Vagina (tissue), 2 donors: Measurements from ENCODE around the gene ALKBH3. TPM values are rescaled to one million over a fixed set of nuclear protein-coding genes. Genes with fewer than 3 reads are reported as not detected.

Source experiments
- DNase-seq, 2 donors: peaks; one replicate each; pipeline ENCODE4 v3.0.0-alpha.2; 2017; ENCODE audit errors: extremely low spot score in 2 of 2
- H3K27ac ChIP-seq: fragments of 200-600 bp; sonication (generic); one replicate; pipeline ENCODE4 v1.5.1; 2019
- H3K27me3 ChIP-seq: fragments of 200-600 bp; sonication (generic); one replicate; pipeline ENCODE4 v1.5.1; 2019
- H3K36me3 ChIP-seq, 2 donors: fragments of 200-600 bp; sonication (generic); one replicate each; pipeline ENCODE4 v1.5.1; 2017 to 2019
- H3K4me1 ChIP-seq: fragments of 200-600 bp; sonication (generic); one replicate; pipeline ENCODE4 v1.5.1; 2019
- H3K4me3 ChIP-seq, 2 donors: fragments of 200-600 bp; sonication (generic); 1 replicate in 1 of 2; 2 replicates in 1 of 2; pipeline ENCODE4 v1.5.1; 2016 to 2019
- H3K9me3 ChIP-seq: fragments of 200-600 bp; sonication (generic); one replicate; pipeline ENCODE4 v1.5.1; 2019
- POLR2A ChIP-seq, 2 donors: fragments of 450-650 bp; IDR thresholded peaks; one replicate each; pipeline ENCODE4 v1.6.1; 2017; ENCODE audit warnings: antibody characterized with exemption in 2 of 2, mild to moderate bottlenecking in 2 of 2, moderate library complexity in 2 of 2
- POLR2AphosphoS5 ChIP-seq, 2 donors: sonication (generic); formaldehyde crosslinking; IDR thresholded peaks; one replicate each; pipeline ENCODE4 v1.9.0; 2017; ENCODE audit warnings: antibody characterized with exemption in 2 of 2, mild to moderate bottlenecking in 2 of 2, low read depth in 1 of 2; ENCODE audit not compliant: insufficient read depth in 1 of 2
- intact Hi-C: fragments of 100-400 bp; cut with DNase I; formaldehyde crosslinking; loops from one replicate; pipeline ENCODE4 v1.15.1; 2023
- total RNA-seq: library from RNA; depleted of rRNA; stranded (reverse); fragments of >200 nt; gene quantifications from one replicate; pipeline ENCODE4 v1.2.3, GENCODE V29; 2016
- TF ChIP-seq, protein P1 (sequence below), 3 experiments: fragments of 450-650 bp in 2 of 3; fragments of 200-600 bp in 1 of 3; sonication (generic) in 1 of 3; IDR thresholded peaks; one replicate each; pipeline ENCODE4 v1.5.1; 2017 to 2019; ENCODE audit warnings: antibody characterized with exemption in 3 of 3, mild to moderate bottlenecking in 2 of 3, moderate library complexity in 2 of 3

ALKBH3 gene
- total RNA-seq, 1 donor from 2014 or later = 33.4 TPM

- peak in 1 of 2 donors; percentile 25 for DNase-seq
- Histone ChIP-seq H3K36me3 (no peaks in the 10 kb centered on the region), H3K4me3 (no peak overlapping the region), H3K27ac (no peak overlapping the region), H3K27me3 (no peaks in the 10 kb centered on the region), H3K9me3 (no peaks in the 10 kb centered on the region), H3K4me1 (peaks cover 8% of the 10 kb centered on the region)
- TF ChIP-seq POLR2A (IDR thresholded peaks at IDR 0.05) (no peak), POLR2AphosphoS5 (IDR thresholded peaks at IDR 0.05; ENCODE audit: insufficient read depth in 1 of 2, low read depth in 1 of 2) (no peak)
- TF ChIP-seq, protein P1, sequence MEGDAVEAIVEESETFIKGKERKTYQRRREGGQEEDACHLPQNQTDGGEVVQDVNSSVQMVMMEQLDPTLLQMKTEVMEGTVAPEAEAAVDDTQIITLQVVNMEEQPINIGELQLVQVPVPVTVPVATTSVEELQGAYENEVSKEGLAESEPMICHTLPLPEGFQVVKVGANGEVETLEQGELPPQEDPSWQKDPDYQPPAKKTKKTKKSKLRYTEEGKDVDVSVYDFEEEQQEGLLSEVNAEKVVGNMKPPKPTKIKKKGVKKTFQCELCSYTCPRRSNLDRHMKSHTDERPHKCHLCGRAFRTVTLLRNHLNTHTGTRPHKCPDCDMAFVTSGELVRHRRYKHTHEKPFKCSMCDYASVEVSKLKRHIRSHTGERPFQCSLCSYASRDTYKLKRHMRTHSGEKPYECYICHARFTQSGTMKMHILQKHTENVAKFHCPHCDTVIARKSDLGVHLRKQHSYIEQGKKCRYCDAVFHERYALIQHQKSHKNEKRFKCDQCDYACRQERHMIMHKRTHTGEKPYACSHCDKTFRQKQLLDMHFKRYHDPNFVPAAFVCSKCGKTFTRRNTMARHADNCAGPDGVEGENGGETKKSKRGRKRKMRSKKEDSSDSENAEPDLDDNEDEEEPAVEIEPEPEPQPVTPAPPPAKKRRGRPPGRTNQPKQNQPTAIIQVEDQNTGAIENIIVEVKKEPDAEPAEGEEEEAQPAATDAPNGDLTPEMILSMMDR (IDR thresholded peaks at IDR 0.05) = no peak
- intact Hi-C loops = no loop called here
Measured at GRCh38 chr11:43963279-43963620, 82.6 kb downstream of the ALKBH3 start.

DNA sequence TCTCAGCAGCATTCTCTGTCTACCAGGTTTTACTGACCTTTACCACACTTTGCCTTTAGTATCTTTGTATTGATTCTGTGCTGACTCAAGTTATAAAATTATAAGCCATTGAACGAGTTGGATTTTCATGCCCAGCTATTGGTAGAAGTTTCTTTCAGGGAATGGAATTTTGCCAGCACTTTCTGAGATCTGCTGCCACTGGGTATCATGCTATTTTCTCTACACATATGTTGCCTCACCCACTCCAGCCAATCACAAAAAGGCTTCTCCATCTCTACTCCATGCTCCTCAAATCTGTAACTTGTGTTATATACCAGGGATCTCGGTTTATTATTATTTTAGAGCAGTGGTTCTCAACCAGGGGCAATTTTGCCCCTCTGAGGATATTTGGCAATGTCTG, 87.0 kb downstream of the ALKBH3 start:
- no peaks in the 10 kb centered on the region for H3K27me3 ChIP-seq
- H3K4me3 ChIP-seq = no peak overlapping the region
- intact Hi-C loops = no loop called here
- TF ChIP-seq, protein P1 (IDR thresholded peaks at IDR 0.05) = no peak
- no peak for TF ChIP-seq POLR2AphosphoS5 (IDR thresholded peaks at IDR 0.05; ENCODE audit: insufficient read depth in 1 of 2, low read depth in 1 of 2)
- no peak for TF ChIP-seq POLR2A (IDR thresholded peaks at IDR 0.05)
- no peaks in the 10 kb centered on the region for H3K36me3 ChIP-seq
- no peaks in the 10 kb centered on the region for H3K9me3 ChIP-seq
- H3K4me1 ChIP-seq = peaks cover 7% of the 10 kb centered on the region
- DNase-seq = no peak
- no peak overlapping the region for H3K27ac ChIP-seq

- H3K9me3 ChIP-seq = no peaks in the 10 kb centered on the region
- intact Hi-C loops = no loop called here
- no peak overlapping the region for H3K27ac ChIP-seq
- no peaks in the 10 kb centered on the region for H3K36me3 ChIP-seq
- no peak overlapping the region for H3K4me3 ChIP-seq
- no peaks in the 10 kb centered on the region for H3K4me1 ChIP-seq
- peak in 1 of 2 donors; percentile 32 for DNase-seq
- no peaks in the 10 kb centered on the region for H3K27me3 ChIP-seq
- TF ChIP-seq POLR2AphosphoS5 (IDR thresholded peaks at IDR 0.05; ENCODE audit: insufficient read depth in 1 of 2, low read depth in 1 of 2) (no peak), POLR2A (IDR thresholded peaks at IDR 0.05) (no peak)
- TF ChIP-seq, protein P1 (IDR thresholded peaks at IDR 0.05) = no peak
Measured at GRCh38 chr11:43968719-43969118, 88.1 kb downstream of the ALKBH3 start.

DNA sequence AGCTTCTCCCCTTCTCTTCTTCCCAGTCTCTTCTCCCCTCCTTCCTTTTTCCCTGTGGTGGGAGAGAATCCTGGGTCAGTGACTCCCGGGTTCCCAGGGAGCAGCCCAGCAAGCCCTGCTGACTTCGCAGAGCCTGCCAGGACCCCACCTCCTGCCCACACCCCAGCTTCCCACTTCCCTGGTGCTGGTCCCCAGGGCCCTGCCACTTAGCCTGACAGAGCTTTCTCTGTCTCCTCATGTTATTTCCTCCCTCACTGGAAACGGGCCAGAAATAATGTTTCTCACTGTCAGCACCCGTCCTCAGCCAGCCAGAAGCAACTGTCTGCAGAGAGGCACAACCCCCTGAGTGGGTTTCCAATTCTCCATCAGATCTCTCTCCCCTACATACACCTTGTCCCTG, 88.9 kb downstream of the ALKBH3 start:
- H3K36me3 ChIP-seq = no peaks in the 10 kb centered on the region
- DNase-seq = peak in 1 of 2 donors; percentile 52
- intact Hi-C loops = no loop called here
- H3K9me3 ChIP-seq = no peaks in the 10 kb centered on the region
- no peaks in the 10 kb centered on the region for H3K27me3 ChIP-seq
- no peak overlapping the region for H3K27ac ChIP-seq
- no peak overlapping the region for H3K4me3 ChIP-seq
- no peaks in the 10 kb centered on the region for H3K4me1 ChIP-seq
- TF ChIP-seq, protein P1 (IDR thresholded peaks at IDR 0.05) = no peak
- TF ChIP-seq POLR2A (IDR thresholded peaks at IDR 0.05) (no peak), POLR2AphosphoS5 (IDR thresholded peaks at IDR 0.05; ENCODE audit: insufficient read depth in 1 of 2, low read depth in 1 of 2) (no peak)

Other genes with a start within 250 kb of the ALKBH3 start
- gene HSD17B12, start 200.1 kb upstream of the ALKBH3 start, total RNA-seq = 48.4 TPM
- 202 TPM for gene C11orf96, start 61.8 kb downstream of the ALKBH3 start, total RNA-seq
- not detected for gene ACCSL, start 167.2 kb downstream of the ALKBH3 start, total RNA-seq
- gene ACCS, start 185.4 kb downstream of the ALKBH3 start, total RNA-seq = 8.1 TPM
- gene EXT2, start 214.8 kb downstream of the ALKBH3 start, total RNA-seq = 78.6 TPM